Measurements from ENCODE around the gene VPS52.

Gene VPS52

DNA sequence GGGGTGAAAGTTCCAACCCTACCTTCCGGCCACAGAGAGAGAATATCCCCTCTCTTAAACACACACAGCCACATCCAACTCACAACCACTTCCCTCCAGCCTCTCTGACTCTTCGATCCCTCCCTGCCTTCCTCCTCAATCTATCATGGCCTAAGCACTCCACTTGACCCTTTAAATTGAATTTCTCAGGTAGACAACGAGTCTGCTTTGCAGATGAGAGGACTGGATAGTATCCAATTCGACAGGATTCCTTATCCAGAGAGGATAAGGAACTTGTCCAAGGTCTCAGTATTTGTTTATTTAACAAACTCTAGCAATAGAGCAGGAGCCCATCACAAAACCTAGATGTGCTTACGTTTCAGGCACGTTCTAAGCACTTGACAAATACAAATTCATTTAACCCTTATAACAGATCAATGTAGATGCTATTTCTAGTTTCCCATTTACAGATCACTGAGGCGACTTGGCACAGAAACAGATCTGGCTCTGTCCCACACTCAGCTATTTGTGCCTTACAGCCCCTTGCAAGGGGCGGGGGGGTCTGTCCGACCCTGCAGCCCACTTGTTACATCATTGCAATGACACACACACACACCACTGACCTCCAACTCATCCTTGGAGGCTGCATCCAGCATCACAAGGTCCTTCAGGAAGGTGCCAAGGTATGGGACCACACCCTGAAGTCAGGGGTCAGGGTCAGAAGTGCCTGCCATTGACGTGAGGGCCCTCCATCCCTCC lies 22.6 kb upstream of the VPS52 start:
- Histone ChIP-seq H3K9ac (ENCODE audit: low read length) (no peak overlapping the region), H2BK120ac (ENCODE audit: insufficient read depth, low read length, poor library complexity) (no peak overlapping the region), H2BK5ac (ENCODE audit: low read depth, low read length, poor library complexity) (no peak overlapping the region), H3K4me2 (ENCODE audit: low read length) (no peak overlapping the region), H4K12ac (ENCODE audit: low read depth, low read length) (no peak overlapping the region), H2BK12ac (ENCODE audit: low read length) (no peak overlapping the region), H3K27ac (ENCODE audit: low read depth, low read length) (no peak overlapping the region), H3K4me1 (ENCODE audit: control insufficient read depth in 1 of 2, insufficient read depth in 2 of 2, low read length in 2 of 2) (peaks cover 11 to 22% of the 10 kb centered on the region in 2 experiments), H3K14ac (ENCODE audit: low read length) (no peak overlapping the region), H3K79me2 (ENCODE audit: control insufficient read depth, insufficient read depth, low read length, poor library complexity) (peaks cover 22% of the 10 kb centered on the region), H4K91ac (ENCODE audit: low read depth, low read length) (no peak overlapping the region), H3K27me3 (ENCODE audit: insufficient read depth, low read length) (no peaks in the 10 kb centered on the region), H2AK5ac (ENCODE audit: low read length) (no peak overlapping the region), H3K4me3 (ENCODE audit: low read depth, low read length) (no peak overlapping the region), H3K79me1 (ENCODE audit: low read length) (peaks cover 23% of the 10 kb centered on the region), H3K36me3 (ENCODE audit: control insufficient read depth in 1 of 2, insufficient read depth in 2 of 2, low read length in 2 of 2) (peaks cover 39 to 49% of the 10 kb centered on the region in 2 experiments), H4K8ac (ENCODE audit: low read depth, low read length) (no peak overlapping the region), H3K9me3 (ENCODE audit: insufficient read depth, low read depth, low read length) (peaks cover 1% of the 10 kb centered on the region), H2AFZ (ENCODE audit: insufficient read depth, low read length, poor library complexity) (no peak overlapping the region), H3K18ac (ENCODE audit: low read length) (peak overlapping the region; percentile 49), H3K4ac (ENCODE audit: low read depth, low read length) (peak overlapping the region; percentile 19), H3K23ac (ENCODE audit: low read length) (no peak overlapping the region)
- no CpG with 5 or more reads among the region's 10 CpGs for WGBS (ENCODE audit: extremely low coverage, insufficient coverage, insufficient read length)
- DNase-seq, result no peak

DNA sequence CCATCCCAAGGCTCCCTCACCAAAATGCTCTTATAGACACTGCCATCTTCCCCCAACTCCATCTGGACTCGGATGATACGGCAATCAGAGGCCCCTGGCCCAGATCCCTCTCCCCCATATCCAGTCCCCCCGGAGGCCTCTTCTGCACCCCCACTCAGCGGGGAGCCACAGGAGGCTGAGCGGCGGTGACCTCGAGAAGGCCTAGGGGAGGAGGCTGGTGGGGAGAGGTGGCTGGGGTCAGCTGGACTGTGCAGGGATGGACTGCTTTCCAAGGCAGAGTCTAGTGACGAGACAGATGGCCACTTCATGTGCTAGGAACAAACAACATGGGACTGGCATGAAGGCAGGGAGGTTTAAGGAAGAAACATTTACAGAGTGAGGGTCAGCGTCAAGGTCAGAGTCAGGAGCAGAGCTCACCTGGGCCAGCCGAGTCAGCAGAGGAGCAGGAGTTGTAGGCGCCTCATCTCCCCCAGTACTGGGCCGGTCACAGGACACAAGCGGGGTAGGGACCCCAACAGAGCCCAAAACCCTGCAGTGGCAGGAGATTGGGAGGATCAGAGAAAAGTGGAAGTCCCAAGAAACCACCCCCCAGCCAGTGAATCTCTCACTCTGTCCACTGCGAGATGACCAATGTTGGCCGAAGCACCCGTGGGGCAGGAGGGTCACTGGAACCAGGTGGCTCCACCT lies 21.5 kb upstream of the VPS52 start:
- Histone ChIP-seq H2BK5ac (ENCODE audit: low read depth, low read length, poor library complexity) (no peak overlapping the region), H2BK120ac (ENCODE audit: insufficient read depth, low read length, poor library complexity) (no peak overlapping the region), H4K8ac (ENCODE audit: low read depth, low read length) (no peak overlapping the region), H3K9ac (ENCODE audit: low read length) (no peak overlapping the region), H3K23ac (ENCODE audit: low read length) (no peak overlapping the region), H3K14ac (ENCODE audit: low read length) (no peak overlapping the region), H3K27me3 (ENCODE audit: insufficient read depth, low read length) (no peaks in the 10 kb centered on the region), H2AK5ac (ENCODE audit: low read length) (no peak overlapping the region), H3K79me1 (ENCODE audit: low read length) (peaks cover 16% of the 10 kb centered on the region), H3K4me1 (ENCODE audit: control insufficient read depth in 1 of 2, insufficient read depth in 2 of 2, low read length in 2 of 2) (peaks cover 15 to 26% of the 10 kb centered on the region in 2 experiments), H3K4me2 (ENCODE audit: low read length) (no peak overlapping the region), H3K9me3 (ENCODE audit: insufficient read depth, low read depth, low read length) (peaks cover 1% of the 10 kb centered on the region), H3K36me3 (ENCODE audit: control insufficient read depth in 1 of 2, insufficient read depth in 2 of 2, low read length in 2 of 2) (peaks cover 39 to 49% of the 10 kb centered on the region in 2 experiments), H2BK12ac (ENCODE audit: low read length) (no peak overlapping the region), H3K79me2 (ENCODE audit: control insufficient read depth, insufficient read depth, low read length, poor library complexity) (peaks cover 19% of the 10 kb centered on the region), H3K18ac (ENCODE audit: low read length) (no peak overlapping the region), H2AFZ (ENCODE audit: insufficient read depth, low read length, poor library complexity) (no peak overlapping the region), H4K12ac (ENCODE audit: low read depth, low read length) (no peak overlapping the region), H3K27ac (ENCODE audit: low read depth, low read length) (no peak overlapping the region), H3K4ac (ENCODE audit: low read depth, low read length) (no peak overlapping the region), H3K4me3 (ENCODE audit: low read depth, low read length) (no peak overlapping the region), H4K91ac (ENCODE audit: low read depth, low read length) (no peak overlapping the region)
- DNase-seq, result no peak
- WGBS (ENCODE audit: extremely low coverage, insufficient coverage, insufficient read length), result no CpG with 5 or more reads among the region's 16 CpGs

DNA sequence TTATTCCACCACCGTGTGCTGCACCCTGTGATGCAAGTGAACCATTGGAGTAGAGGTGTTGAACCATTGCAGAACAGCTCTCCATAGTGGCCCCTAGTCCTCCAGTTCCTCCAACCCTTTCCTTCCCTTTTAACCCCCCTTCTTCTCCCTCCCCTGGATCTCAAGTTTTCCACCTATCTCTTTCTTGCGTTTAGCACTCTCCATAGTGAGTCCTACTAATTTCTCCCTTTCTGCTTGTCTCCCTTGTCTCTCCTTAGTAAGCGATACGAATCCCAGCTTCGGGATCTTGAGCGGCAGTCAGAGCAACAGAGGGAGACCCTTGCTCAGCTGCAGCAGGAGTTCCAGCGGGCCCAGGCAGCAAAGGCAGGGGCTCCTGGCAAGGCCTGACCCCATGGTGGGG lies 18.8 kb upstream of the VPS52 start:
- H2BK5ac ChIP-seq (ENCODE audit: low read depth, low read length, poor library complexity), result no peak overlapping the region
- H2BK120ac ChIP-seq (ENCODE audit: insufficient read depth, low read length, poor library complexity), result no peak overlapping the region
- no peak overlapping the region for H2AFZ ChIP-seq (ENCODE audit: insufficient read depth, low read length, poor library complexity)
- H4K8ac ChIP-seq (ENCODE audit: low read depth, low read length), result peak overlapping the region; percentile 1
- peaks cover 46 to 56% of the 10 kb centered on the region in 2 experiments for H3K36me3 ChIP-seq (ENCODE audit: control insufficient read depth in 1 of 2, insufficient read depth in 2 of 2, low read length in 2 of 2)
- WGBS (ENCODE audit: extremely low coverage, insufficient coverage, insufficient read length), result no CpG with 5 or more reads among the region's 7 CpGs
- no peak overlapping the region for H3K14ac ChIP-seq (ENCODE audit: low read length)
- DNase-seq, result no peak
- H3K4me3 ChIP-seq (ENCODE audit: low read depth, low read length), result no peak overlapping the region
- peak overlapping the region; percentile 2 for H3K4ac ChIP-seq (ENCODE audit: low read depth, low read length)
- H4K91ac ChIP-seq (ENCODE audit: low read depth, low read length), result no peak overlapping the region
- H3K27ac ChIP-seq (ENCODE audit: low read depth, low read length), result no peak overlapping the region
- H3K79me2 ChIP-seq (ENCODE audit: control insufficient read depth, insufficient read depth, low read length, poor library complexity), result peaks cover 8% of the 10 kb centered on the region
- peak overlapping the region; percentile 6 for H4K12ac ChIP-seq (ENCODE audit: low read depth, low read length)
- peak overlapping the region; percentile 92 for H3K4me2 ChIP-seq (ENCODE audit: low read length)
- H3K9me3 ChIP-seq (ENCODE audit: insufficient read depth, low read depth, low read length), result peaks cover 2% of the 10 kb centered on the region
- H2AK5ac ChIP-seq (ENCODE audit: low read length), result no peak overlapping the region
- H3K79me1 ChIP-seq (ENCODE audit: low read length), result peaks cover 6% of the 10 kb centered on the region
- no peak overlapping the region for H3K18ac ChIP-seq (ENCODE audit: low read length)
- no peak overlapping the region for H2BK12ac ChIP-seq (ENCODE audit: low read length)
- no peak overlapping the region for H3K23ac ChIP-seq (ENCODE audit: low read length)
- peak overlapping the region; percentile 34 for H3K9ac ChIP-seq (ENCODE audit: low read length)
- no peaks in the 10 kb centered on the region for H3K27me3 ChIP-seq (ENCODE audit: insufficient read depth, low read length)
- peaks cover 10 to 16% of the 10 kb centered on the region in 2 experiments for H3K4me1 ChIP-seq (ENCODE audit: control insufficient read depth in 1 of 2, insufficient read depth in 2 of 2, low read length in 2 of 2)

DNA sequence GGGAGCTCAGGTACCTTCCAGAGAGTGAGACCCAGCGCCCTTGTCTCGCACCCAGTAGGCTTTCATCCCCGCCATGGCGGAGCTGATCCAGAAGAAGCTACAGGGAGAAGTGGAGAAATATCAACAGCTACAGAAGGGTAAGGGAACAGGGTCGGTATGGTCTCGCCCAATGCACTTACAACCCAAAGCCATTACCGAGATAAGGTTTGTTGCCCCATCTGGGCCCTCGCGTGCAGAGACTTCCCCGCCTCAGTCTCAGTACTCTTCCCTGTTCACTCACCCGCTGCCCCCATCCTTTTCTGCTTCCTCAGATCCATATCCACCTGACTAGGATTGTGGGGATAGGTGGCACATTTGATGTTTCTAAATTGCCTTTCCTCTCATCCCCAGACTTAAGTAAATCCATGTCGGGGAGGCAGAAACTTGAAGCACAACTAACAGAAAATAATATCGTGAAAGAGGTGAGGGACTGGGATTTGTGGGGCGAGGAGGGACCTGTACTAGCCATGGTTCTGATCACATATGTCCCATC lies 18.2 kb upstream of the VPS52 start:
- H3K27ac ChIP-seq (ENCODE audit: low read depth, low read length), result peak overlapping the region; percentile 5
- peak overlapping the region; percentile 85 for H4K8ac ChIP-seq (ENCODE audit: low read depth, low read length)
- H3K14ac ChIP-seq (ENCODE audit: low read length), result peak overlapping the region; percentile 82
- H2AK5ac ChIP-seq (ENCODE audit: low read length), result peak overlapping the region; percentile 49
- no peak overlapping the region for H2BK12ac ChIP-seq (ENCODE audit: low read length)
- WGBS (ENCODE audit: extremely low coverage, insufficient coverage, insufficient read length), result no CpG with 5 or more reads among the region's 14 CpGs
- peak overlapping the region; percentile 89 for H3K4me3 ChIP-seq (ENCODE audit: low read depth, low read length)
- H3K79me2 ChIP-seq (ENCODE audit: control insufficient read depth, insufficient read depth, low read length, poor library complexity), result peaks cover 6% of the 10 kb centered on the region
- H4K12ac ChIP-seq (ENCODE audit: low read depth, low read length), result peak overlapping the region; percentile 81
- peaks cover 2% of the 10 kb centered on the region for H3K9me3 ChIP-seq (ENCODE audit: insufficient read depth, low read depth, low read length)
- peaks cover 6% of the 10 kb centered on the region for H3K79me1 ChIP-seq (ENCODE audit: low read length)
- H3K27me3 ChIP-seq (ENCODE audit: insufficient read depth, low read length), result no peaks in the 10 kb centered on the region
- H3K4ac ChIP-seq (ENCODE audit: low read depth, low read length), result peak overlapping the region; percentile 69
- DNase-seq, result peak in 1 of 2 donors; percentile 30
- peak overlapping the region; percentile 55 for H4K91ac ChIP-seq (ENCODE audit: low read depth, low read length)
- H3K4me1 ChIP-seq (ENCODE audit: control insufficient read depth in 1 of 2, insufficient read depth in 2 of 2, low read length in 2 of 2), result peaks cover 10 to 16% of the 10 kb centered on the region in 2 experiments
- no peak overlapping the region for H3K23ac ChIP-seq (ENCODE audit: low read length)
- H3K9ac ChIP-seq (ENCODE audit: low read length), result peak overlapping the region; percentile 94
- peak overlapping the region; percentile 79 for H2AFZ ChIP-seq (ENCODE audit: insufficient read depth, low read length, poor library complexity)
- H3K18ac ChIP-seq (ENCODE audit: low read length), result peak overlapping the region; percentile 57
- peak overlapping the region; percentile 70 for H2BK5ac ChIP-seq (ENCODE audit: low read depth, low read length, poor library complexity)
- H2BK120ac ChIP-seq (ENCODE audit: insufficient read depth, low read length, poor library complexity), result peak overlapping the region; percentile 36
- peaks cover 42 to 55% of the 10 kb centered on the region in 2 experiments for H3K36me3 ChIP-seq (ENCODE audit: control insufficient read depth in 1 of 2, insufficient read depth in 2 of 2, low read length in 2 of 2)
- peak overlapping the region; percentile 92 for H3K4me2 ChIP-seq (ENCODE audit: low read length)

Measured in trophoblast cell (in vitro differentiated cells and primary cell).